Gastroesophageal sphincter (tissue), 3 donors: ENCODE data around the gene NPLOC4.

Experiments
- CTCF ChIP-seq, 4 experiments: fragments of 200-600 bp in 2 of 4; fragments of 450-650 bp in 2 of 4; sonication (generic) in 1 of 4; IDR thresholded peaks; one replicate each; pipeline ENCODE4 v1.5.1; 2017 to 2019; ENCODE audit warnings: antibody characterized with exemption in 4 of 4, mild to moderate bottlenecking in 2 of 4, moderate library complexity in 2 of 4
- POLR2A ChIP-seq, 2 donors: fragments of 450-650 bp; IDR thresholded peaks; one replicate each; pipeline ENCODE4 v1.6.1; 2017; ENCODE audit warnings: antibody characterized with exemption in 2 of 2, mild to moderate bottlenecking in 2 of 2, moderate library complexity in 1 of 2

- TF ChIP-seq POLR2A (IDR thresholded peaks at IDR 0.05) (no peak), CTCF (IDR thresholded peaks at IDR 0.05) (no peak)
These were observed 114.2 kb downstream of the NPLOC4 start for GRCh38 chr17:81522491-81523401.
